Stimulated activated CD4-positive, alpha-beta T cell treated with anti-CD3 and anti-CD28 coated beads, Interleukin-1b, Interleukin-23, amount 100 ng/mL, for 48 hours (primary cell): ENCODE measurements around the gene ARHGAP45.

Experiments
- DNase-seq: peaks from one replicate; pipeline ENCODE4 v3.0.0-alpha.2; 2020

ARHGAP45 gene

GRCh38 chr19:1040476-1041271, 26.3 kb upstream of the ARHGAP45 start:
- DNase-seq = peak; percentile 93

GRCh38 chr19:1041272-1041834, 25.6 kb upstream of the ARHGAP45 start:
- DNase-seq = no peak

- no peak for DNase-seq
Observed at GRCh38 chr19:1041835-1042685, 24.9 kb upstream of the ARHGAP45 start.

GRCh38 chr19:1042689-1043511, 24.1 kb upstream of the ARHGAP45 start:
- DNase-seq = no peak

- peak; percentile 92 for DNase-seq
Observed at GRCh38 chr19:1045247-1045603, 21.7 kb upstream of the ARHGAP45 start.

GRCh38 chr19:1046117-1046626, 20.8 kb upstream of the ARHGAP45 start:
- DNase-seq = no peak

GRCh38 chr19:1046836-1047695, 19.9 kb upstream of the ARHGAP45 start:
- DNase-seq = no peak

GRCh38 chr19:1047696-1048147, 19.2 kb upstream of the ARHGAP45 start:
- no peak for DNase-seq

GRCh38 chr19:1049106-1049505, 17.9 kb upstream of the ARHGAP45 start:
- DNase-seq = no peak

- DNase-seq = no peak
Observed at GRCh38 chr19:1049800-1050199, 17.2 kb upstream of the ARHGAP45 start.

- DNase-seq = no peak
Observed at GRCh38 chr19:1050989-1051788, 15.8 kb upstream of the ARHGAP45 start.

GRCh38 chr19:1051791-1052190, 15.2 kb upstream of the ARHGAP45 start:
- DNase-seq = no peak

GRCh38 chr19:1052349-1052975, 14.5 kb upstream of the ARHGAP45 start:
- no peak for DNase-seq

- no peak for DNase-seq
Observed at GRCh38 chr19:1053176-1054101, 13.5 kb upstream of the ARHGAP45 start.

- no peak for DNase-seq
Observed at GRCh38 chr19:1054102-1055027, 12.6 kb upstream of the ARHGAP45 start.

- DNase-seq = no peak
Observed at GRCh38 chr19:1055028-1055425, 11.9 kb upstream of the ARHGAP45 start.

- no peak for DNase-seq
Observed at GRCh38 chr19:1055886-1056620, 10.9 kb upstream of the ARHGAP45 start.
